ENCODE data around the gene CD4.

Gene CD4

GRCh38 chr12:6825398-6826124, 36.2 kb downstream of the CD4 start:
- H3K4me3 ChIP-seq (ENCODE audit: low read depth, low read length): no peak overlapping the region
- peak; percentile 72 for DNase-seq (ENCODE audit: low read depth)
- peak; percentile 96 for TF ChIP-seq CTCF (IDR thresholded peaks at IDR 0.05; ENCODE audit: insufficient read depth, low read depth, low read length, missing control alignments)

- TF ChIP-seq CTCF (IDR thresholded peaks at IDR 0.05; ENCODE audit: insufficient read depth, low read depth, low read length, missing control alignments): no peak
- DNase-seq (ENCODE audit: low read depth): no peak
Observed at GRCh38 chr12:6826125-6826733, 36.9 kb downstream of the CD4 start.

GRCh38 chr12:6826734-6827436, 37.6 kb downstream of the CD4 start:
- TF ChIP-seq CTCF (IDR thresholded peaks at IDR 0.05; ENCODE audit: insufficient read depth, low read depth, low read length, missing control alignments): no peak
- DNase-seq (ENCODE audit: low read depth): no peak
- H3K4me3 ChIP-seq (ENCODE audit: low read depth, low read length): no peak overlapping the region

More at GRCh38 chr12:6826125-6826733, 36.9 kb downstream of the CD4 start:
- no peak overlapping the region for H3K4me3 ChIP-seq (ENCODE audit: low read depth, low read length)

- no peak overlapping the region for H3K4me3 ChIP-seq (ENCODE audit: low read depth, low read length)
- no peak for TF ChIP-seq CTCF (IDR thresholded peaks at IDR 0.05; ENCODE audit: insufficient read depth, low read depth, low read length, missing control alignments)
- no peak for DNase-seq (ENCODE audit: low read depth)
Observed at GRCh38 chr12:6827437-6827911, 38.1 kb downstream of the CD4 start.

GRCh38 chr12:6827982-6828780, 38.9 kb downstream of the CD4 start, which contains the start of gene P3H3:
P3H3 (plus strand) TSS chr12:6828407; CDS start chr12:6828441, 34 bp downstream.
- no peak for TF ChIP-seq CTCF (IDR thresholded peaks at IDR 0.05; ENCODE audit: insufficient read depth, low read depth, low read length, missing control alignments)
- no peak for DNase-seq (ENCODE audit: low read depth)

GRCh38 chr12:6828781-6829535, 39.6 kb downstream of the CD4 start:
- no peak for TF ChIP-seq CTCF (IDR thresholded peaks at IDR 0.05; ENCODE audit: insufficient read depth, low read depth, low read length, missing control alignments)
- DNase-seq (ENCODE audit: low read depth): no peak
- H3K4me3 ChIP-seq (ENCODE audit: low read depth, low read length): peak overlapping the region; percentile 46

More at GRCh38 chr12:6827982-6828780, 38.9 kb downstream of the CD4 start, which contains the start of gene P3H3:
- H3K4me3 ChIP-seq (ENCODE audit: low read depth, low read length): peak within 1 kb of the TSS; percentile 46
